ENCODE measurements around the gene NETO1.

DNA sequence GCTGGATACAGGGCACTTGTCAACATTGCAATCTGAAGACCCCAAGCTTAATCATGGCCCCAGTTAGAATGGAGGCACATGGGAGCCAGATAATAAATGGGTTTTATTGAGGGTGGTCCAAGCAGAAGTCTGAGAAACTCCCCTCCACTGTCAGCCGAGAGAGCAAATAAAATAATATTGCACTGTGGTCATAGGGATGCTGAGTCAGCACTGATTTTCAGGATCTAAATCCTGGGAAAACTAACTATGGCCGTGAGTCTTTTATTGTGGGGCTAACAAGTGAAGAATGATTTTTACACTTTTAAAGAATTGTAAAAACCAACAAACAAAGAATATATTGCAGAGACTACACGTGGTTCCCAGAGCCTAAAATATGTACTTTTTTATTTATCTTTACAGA is 31.1 kb upstream of the NETO1 start:
- TF ChIP-seq, protein P1, sequence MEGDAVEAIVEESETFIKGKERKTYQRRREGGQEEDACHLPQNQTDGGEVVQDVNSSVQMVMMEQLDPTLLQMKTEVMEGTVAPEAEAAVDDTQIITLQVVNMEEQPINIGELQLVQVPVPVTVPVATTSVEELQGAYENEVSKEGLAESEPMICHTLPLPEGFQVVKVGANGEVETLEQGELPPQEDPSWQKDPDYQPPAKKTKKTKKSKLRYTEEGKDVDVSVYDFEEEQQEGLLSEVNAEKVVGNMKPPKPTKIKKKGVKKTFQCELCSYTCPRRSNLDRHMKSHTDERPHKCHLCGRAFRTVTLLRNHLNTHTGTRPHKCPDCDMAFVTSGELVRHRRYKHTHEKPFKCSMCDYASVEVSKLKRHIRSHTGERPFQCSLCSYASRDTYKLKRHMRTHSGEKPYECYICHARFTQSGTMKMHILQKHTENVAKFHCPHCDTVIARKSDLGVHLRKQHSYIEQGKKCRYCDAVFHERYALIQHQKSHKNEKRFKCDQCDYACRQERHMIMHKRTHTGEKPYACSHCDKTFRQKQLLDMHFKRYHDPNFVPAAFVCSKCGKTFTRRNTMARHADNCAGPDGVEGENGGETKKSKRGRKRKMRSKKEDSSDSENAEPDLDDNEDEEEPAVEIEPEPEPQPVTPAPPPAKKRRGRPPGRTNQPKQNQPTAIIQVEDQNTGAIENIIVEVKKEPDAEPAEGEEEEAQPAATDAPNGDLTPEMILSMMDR (conservative IDR thresholded peaks at IDR 0.05 in 1 of 2, IDR thresholded peaks at IDR 0.05 in 1 of 2; ENCODE audit: low read depth in 1 of 2, low read length in 2 of 2), result no peak
- no peak for TF ChIP-seq EZH2 (IDR thresholded peaks at IDR 0.05; ENCODE audit: low read length, missing control alignments)
